Hepatocyte (in vitro differentiated cells): ENCODE measurements around the gene ATP1A2. TPM values are rescaled to one million over a fixed set of nuclear protein-coding genes. Genes with fewer than 3 reads are reported as not detected.

Experiments used
- DNase-seq: peaks from one replicate; pipeline ENCODE4 v3.0.0-alpha.2; 2016; ENCODE audit warnings: low spot score
- H2AFZ ChIP-seq: fragments of 200-600 bp; sonication (generic); 2 replicates; pipeline ENCODE4 v1.6.0; 2016; ENCODE audit warnings: antibody characterized with exemption, mild to moderate bottlenecking
- H3K27ac ChIP-seq: fragments of 200-600 bp; sonication (generic); 2 replicates; pipeline ENCODE4 v1.5.1; 2016; ENCODE audit warnings: mild to moderate bottlenecking
- H3K27me3 ChIP-seq: fragments of 200-600 bp; sonication (generic); 2 replicates; pipeline ENCODE4 v1.6.1; 2016
- H3K36me3 ChIP-seq: fragments of 200-600 bp; sonication (generic); replicated peaks from 2 replicates; pipeline ENCODE4 v1.5.1; 2016; ENCODE audit warnings: low read depth; ENCODE audit not compliant: insufficient read depth
- H3K4me1 ChIP-seq: fragments of 200-600 bp; sonication (generic); 2 replicates; pipeline ENCODE4 v1.5.1; 2016; ENCODE audit warnings: mild to moderate bottlenecking, moderate library complexity; ENCODE audit not compliant: insufficient read depth
- H3K4me2 ChIP-seq: fragments of 200-600 bp; sonication (generic); 2 replicates; pipeline ENCODE4 v1.6.0; 2016
- H3K4me3 ChIP-seq: fragments of 200-600 bp; sonication (generic); 2 replicates; pipeline ENCODE4 v1.5.1; 2016; ENCODE audit warnings: mild to moderate bottlenecking
- H3K79me2 ChIP-seq: fragments of 200-600 bp; sonication (generic); 2 replicates; pipeline ENCODE4 v1.6.0; 2017; ENCODE audit warnings: mild to moderate bottlenecking
- H3K9me2 ChIP-seq: fragments of 200-600 bp; sonication (generic); replicated peaks from 2 replicates; pipeline ENCODE4 v1.6.0; 2017; ENCODE audit warnings: mild to moderate bottlenecking; ENCODE audit not compliant: insufficient read depth
- H3K9me3 ChIP-seq: fragments of 200-600 bp; sonication (generic); 2 replicates; pipeline ENCODE4 v1.5.1; 2016; ENCODE audit warnings: low read depth, mild to moderate bottlenecking
- H4K20me1 ChIP-seq: fragments of 200-600 bp; sonication (generic); 2 replicates; pipeline ENCODE4 v1.6.0; 2016; ENCODE audit warnings: mild to moderate bottlenecking; ENCODE audit not compliant: insufficient read depth, poor library complexity, severe bottlenecking
- EZH2 ChIP-seq: fragments of 200-600 bp; sonication (generic); IDR thresholded peaks from 2 replicates; pipeline ENCODE4 v1.6.1; 2016; ENCODE audit warnings: antibody characterized with exemption, mild to moderate bottlenecking, borderline replicate concordance
- EZH2phosphoT487 ChIP-seq: fragments of 200-600 bp; sonication (generic); IDR thresholded peaks from one replicate; pipeline ENCODE4 v1.6.1; 2018; ENCODE audit warnings: antibody characterized with exemption, mild to moderate bottlenecking, low read depth, moderate library complexity; ENCODE audit not compliant: unreplicated experiment, severe bottlenecking
- WGBS: methylation state at CpG from one replicate; pipeline ENCODE4 v1.1.6; 2016; ENCODE audit warnings: low lambda C conversion rate; ENCODE audit errors: missing lambda C conversion rate; 5-methylcytosine and 5-hydroxymethylcytosine counted together
- polyA plus RNA-seq: library from polyadenylated mRNA; unstranded; fragments of >200 nt; fragmentation: Nextera tagmentation; extraction: Ambion mirVana; gene quantifications from 2 replicates; pipeline ENCODE4 v1.2.1, GENCODE V29; 2016
- total RNA-seq: library from RNA; depleted of rRNA; stranded (reverse); fragments of >200 nt; gene quantifications from 2 replicates; pipeline ENCODE4 v1.2.3, GENCODE V29; 2014
- TF ChIP-seq, protein P1 (sequence below): fragments of 200-600 bp; sonication (generic); IDR thresholded peaks from 2 replicates; pipeline ENCODE4 v1.5.1; 2016; ENCODE audit warnings: antibody characterized with exemption, mild to moderate bottlenecking; ENCODE audit not compliant: poor library complexity

ATP1A2 gene
- total and polyA plus RNA-seq, 2 experiments from 2014 or later = 1.5 to 2.9 TPM

DNA sequence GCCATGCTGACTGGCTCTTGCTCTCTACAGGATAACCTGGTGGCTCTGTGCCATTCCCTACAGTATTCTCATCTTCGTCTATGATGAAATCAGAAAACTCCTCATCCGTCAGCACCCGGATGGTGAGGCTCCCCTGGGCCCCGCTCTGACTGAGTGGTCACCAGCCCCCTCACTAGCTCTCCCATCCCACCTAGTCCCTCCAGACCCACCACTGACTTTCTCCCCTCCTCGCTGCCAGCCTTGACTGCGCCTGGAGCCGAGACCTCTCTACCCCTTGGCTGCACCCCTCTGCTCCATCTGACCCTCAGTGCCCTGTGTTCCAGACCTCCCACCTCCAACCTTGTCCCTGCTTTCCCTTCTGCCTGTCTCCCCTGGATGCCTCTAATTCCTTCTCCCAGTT is 70.7 kb downstream of the ATP1A2 start:
- H3K9me2 ChIP-seq = no peaks in the 10 kb centered on the region
- no peak overlapping the region for H3K4me3 ChIP-seq
- H4K20me1 ChIP-seq = no peaks in the 10 kb centered on the region
- no peak overlapping the region for H2AFZ ChIP-seq
- no peaks in the 10 kb centered on the region for H3K79me2 ChIP-seq
- 88% methylated on average over 7 of the region's 7 CpGs for WGBS
- H3K36me3 ChIP-seq = no peaks in the 10 kb centered on the region
- no peaks in the 10 kb centered on the region for H3K27me3 ChIP-seq
- H3K4me2 ChIP-seq = no peak overlapping the region
- TF ChIP-seq EZH2phosphoT487 = no peak
- TF ChIP-seq, protein P1, sequence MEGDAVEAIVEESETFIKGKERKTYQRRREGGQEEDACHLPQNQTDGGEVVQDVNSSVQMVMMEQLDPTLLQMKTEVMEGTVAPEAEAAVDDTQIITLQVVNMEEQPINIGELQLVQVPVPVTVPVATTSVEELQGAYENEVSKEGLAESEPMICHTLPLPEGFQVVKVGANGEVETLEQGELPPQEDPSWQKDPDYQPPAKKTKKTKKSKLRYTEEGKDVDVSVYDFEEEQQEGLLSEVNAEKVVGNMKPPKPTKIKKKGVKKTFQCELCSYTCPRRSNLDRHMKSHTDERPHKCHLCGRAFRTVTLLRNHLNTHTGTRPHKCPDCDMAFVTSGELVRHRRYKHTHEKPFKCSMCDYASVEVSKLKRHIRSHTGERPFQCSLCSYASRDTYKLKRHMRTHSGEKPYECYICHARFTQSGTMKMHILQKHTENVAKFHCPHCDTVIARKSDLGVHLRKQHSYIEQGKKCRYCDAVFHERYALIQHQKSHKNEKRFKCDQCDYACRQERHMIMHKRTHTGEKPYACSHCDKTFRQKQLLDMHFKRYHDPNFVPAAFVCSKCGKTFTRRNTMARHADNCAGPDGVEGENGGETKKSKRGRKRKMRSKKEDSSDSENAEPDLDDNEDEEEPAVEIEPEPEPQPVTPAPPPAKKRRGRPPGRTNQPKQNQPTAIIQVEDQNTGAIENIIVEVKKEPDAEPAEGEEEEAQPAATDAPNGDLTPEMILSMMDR = no peak
- no peak for TF ChIP-seq EZH2
- no peak for DNase-seq
- H3K9me3 ChIP-seq = no peaks in the 10 kb centered on the region
- peaks cover 6% of the 10 kb centered on the region for H3K4me1 ChIP-seq
- H3K27ac ChIP-seq = no peak overlapping the region

DNA sequence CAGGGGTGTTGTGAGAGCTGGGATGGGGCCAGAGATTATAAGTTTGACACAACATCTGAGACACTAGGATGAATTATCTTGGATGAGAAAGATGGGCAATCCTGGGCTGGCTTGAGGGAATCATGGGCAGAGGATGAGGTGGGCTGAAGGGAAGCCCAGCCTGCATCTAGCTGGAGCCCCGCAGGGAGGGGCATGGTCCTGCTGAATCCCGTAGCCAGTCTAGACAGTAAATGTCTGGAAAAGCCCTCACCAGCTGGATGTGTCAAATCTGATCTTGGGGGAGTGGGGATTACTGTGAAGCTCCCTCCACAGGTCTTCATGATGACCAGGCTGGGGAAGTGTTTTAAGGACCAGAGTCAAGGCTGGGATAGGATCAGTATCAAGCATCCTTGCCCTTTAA is 71.2 kb downstream of the ATP1A2 start:
- Histone ChIP-seq H3K4me1 (peaks cover 6% of the 10 kb centered on the region), H3K27ac (no peak overlapping the region), H3K79me2 (no peaks in the 10 kb centered on the region), H2AFZ (no peak overlapping the region), H3K36me3 (no peaks in the 10 kb centered on the region), H4K20me1 (no peaks in the 10 kb centered on the region), H3K9me3 (no peaks in the 10 kb centered on the region), H3K9me2 (no peaks in the 10 kb centered on the region), H3K4me2 (no peak overlapping the region), H3K27me3 (no peaks in the 10 kb centered on the region), H3K4me3 (no peak overlapping the region)
- DNase-seq = no peak
- TF ChIP-seq, protein P1 = no peak
- TF ChIP-seq EZH2 (no peak), EZH2phosphoT487 (no peak)
- 53% methylated on average over 2 of the region's 2 CpGs for WGBS

DNA sequence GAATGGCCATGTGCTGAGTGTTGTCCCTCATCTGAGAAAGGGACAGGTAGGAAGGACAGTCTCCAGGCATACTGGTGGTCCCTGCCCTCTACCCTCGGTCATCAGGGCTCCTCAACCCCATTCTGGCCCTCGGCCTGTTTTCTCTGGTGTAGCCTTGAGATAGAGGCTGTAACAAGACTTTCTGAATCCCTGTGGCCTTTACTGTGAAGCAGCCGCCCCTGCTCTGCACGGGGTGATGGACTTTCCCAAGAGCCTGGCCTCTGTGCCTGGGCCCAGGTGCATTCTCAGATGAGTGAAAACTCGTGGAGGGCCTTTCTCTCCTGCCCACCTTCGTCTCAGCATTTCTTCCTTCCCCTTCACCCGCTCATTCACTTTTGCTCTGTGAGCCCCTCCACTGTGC is 71.8 kb downstream of the ATP1A2 start:
- Histone ChIP-seq H3K27me3 (no peaks in the 10 kb centered on the region), H3K4me1 (peaks cover 6% of the 10 kb centered on the region), H3K9me2 (no peaks in the 10 kb centered on the region), H3K36me3 (no peaks in the 10 kb centered on the region), H3K4me2 (no peak overlapping the region), H3K9me3 (no peaks in the 10 kb centered on the region), H3K4me3 (no peak overlapping the region), H2AFZ (no peak overlapping the region), H4K20me1 (no peaks in the 10 kb centered on the region), H3K27ac (no peak overlapping the region), H3K79me2 (no peaks in the 10 kb centered on the region)
- DNase-seq = no peak
- TF ChIP-seq EZH2phosphoT487 = no peak
- 85% methylated on average over 7 of the region's 7 CpGs for WGBS

DNA sequence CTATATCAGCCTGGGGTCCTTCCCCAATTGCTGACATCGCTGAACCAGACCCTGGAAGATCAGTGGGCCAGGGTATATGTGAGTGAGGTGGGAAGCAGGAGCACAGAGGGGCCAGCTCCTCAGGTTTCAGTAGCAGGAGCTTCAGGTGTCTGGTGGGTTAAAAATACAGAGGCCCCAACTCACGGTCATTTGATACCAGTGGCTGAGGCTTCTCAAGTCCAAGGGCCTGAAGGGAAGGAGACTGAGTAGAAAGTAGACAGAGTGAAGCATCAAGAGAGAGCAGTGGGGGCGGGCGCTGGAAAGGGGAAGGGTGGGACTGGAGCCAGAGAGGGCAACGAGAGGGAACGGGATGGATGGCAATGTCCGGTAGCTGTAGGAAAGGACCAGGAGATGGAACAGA is 72.8 kb downstream of the ATP1A2 start:
- Histone ChIP-seq H3K4me2 (no peak overlapping the region), H4K20me1 (no peaks in the 10 kb centered on the region), H3K79me2 (no peaks in the 10 kb centered on the region), H3K9me3 (no peaks in the 10 kb centered on the region), H2AFZ (no peak overlapping the region), H3K27ac (no peak overlapping the region), H3K4me1 (peaks cover 7% of the 10 kb centered on the region), H3K4me3 (no peak overlapping the region), H3K9me2 (no peaks in the 10 kb centered on the region), H3K27me3 (no peaks in the 10 kb centered on the region), H3K36me3 (no peaks in the 10 kb centered on the region)
- WGBS = 91% methylated on average over 7 of the region's 7 CpGs
- TF ChIP-seq EZH2phosphoT487 (no peak), EZH2 (no peak)
- TF ChIP-seq, protein P1 = no peak
- no peak for DNase-seq
